Measurements from ENCODE around the gene TPRN. TPM values are rescaled to one million over a fixed set of nuclear protein-coding genes. Genes with fewer than 3 reads are reported as not detected.
A peak's percentile ranks its signal among the peaks of the same experiment; 100 is the strongest.

The TPRN gene
- total RNA-seq, 2 donors from 2014 or later = 6.4 to 6.8 TPM

- no peaks in the 10 kb centered on the region for H3K27me3 ChIP-seq
- TF ChIP-seq CTCF (IDR thresholded peaks at IDR 0.05) = no peak
- H3K27ac ChIP-seq = no peak overlapping the region
- H3K36me3 ChIP-seq = peaks cover 53% of the 10 kb centered on the region
- H3K9me3 ChIP-seq = no peaks in the 10 kb centered on the region
- DNase-seq (ENCODE audit: low spot score) = no peak
- H3K4me3 ChIP-seq = no peak overlapping the region
- no peaks in the 10 kb centered on the region for H3K4me1 ChIP-seq
These were observed 20.1 kb downstream of the TPRN start for GRCh38 chr9:137180491-137180890.

- no peak overlapping the region for H3K27ac ChIP-seq
- no peak for DNase-seq (ENCODE audit: low spot score)
- no peaks in the 10 kb centered on the region for H3K27me3 ChIP-seq
These were observed 20.8 kb downstream of the TPRN start for GRCh38 chr9:137179761-137180160.

GRCh38 chr9:137178939-137179630, 21.5 kb downstream of the TPRN start:
- H3K9me3 ChIP-seq = no peaks in the 10 kb centered on the region
- H3K36me3 ChIP-seq = peaks cover 45% of the 10 kb centered on the region
- no peak for TF ChIP-seq CTCF (IDR thresholded peaks at IDR 0.05)
- H3K27ac ChIP-seq = no peak overlapping the region
- DNase-seq (ENCODE audit: low spot score) = no peak
- H3K4me3 ChIP-seq = no peak overlapping the region
- no peaks in the 10 kb centered on the region for H3K4me1 ChIP-seq
- no peaks in the 10 kb centered on the region for H3K27me3 ChIP-seq

More at GRCh38 chr9:137179761-137180160, 20.8 kb downstream of the TPRN start:
- no peaks in the 10 kb centered on the region for H3K4me1 ChIP-seq
- H3K9me3 ChIP-seq = no peaks in the 10 kb centered on the region
- TF ChIP-seq CTCF (IDR thresholded peaks at IDR 0.05) = no peak
- H3K36me3 ChIP-seq = peaks cover 52% of the 10 kb centered on the region
- no peak overlapping the region for H3K4me3 ChIP-seq

- Histone ChIP-seq H3K4me1 (no peaks in the 10 kb centered on the region), H3K27me3 (no peaks in the 10 kb centered on the region), H3K9me3 (no peaks in the 10 kb centered on the region), H3K27ac (no peak overlapping the region), H3K4me3 (no peak overlapping the region), H3K36me3 (peaks cover 38% of the 10 kb centered on the region)
- no peak for DNase-seq (ENCODE audit: low spot score)
- no peak for TF ChIP-seq CTCF (IDR thresholded peaks at IDR 0.05)
These were observed 22.2 kb downstream of the TPRN start for GRCh38 chr9:137178201-137178938.

GRCh38 chr9:137176302-137177182, 24.0 kb downstream of the TPRN start:
- TF ChIP-seq CTCF (IDR thresholded peaks at IDR 0.05) = peak in 1 of 2 donors; percentile 47
- no peaks in the 10 kb centered on the region for H3K4me1 ChIP-seq
- H3K36me3 ChIP-seq = peaks cover 23% of the 10 kb centered on the region
- no peak for DNase-seq (ENCODE audit: low spot score)
- no peaks in the 10 kb centered on the region for H3K27me3 ChIP-seq
- no peak overlapping the region for H3K27ac ChIP-seq
- no peak overlapping the region for H3K4me3 ChIP-seq
- no peaks in the 10 kb centered on the region for H3K9me3 ChIP-seq
